Suprapubic skin (tissue), 3 donors: ENCODE data around the gene PREX1.

Source experiments
- CTCF ChIP-seq, 2 donors: fragments of 200-600 bp in 1 of 2; fragments of 450-650 bp in 1 of 2; sonication (generic) in 1 of 2; IDR thresholded peaks; one replicate each; pipeline ENCODE4 v1.5.1; 2016 to 2019; ENCODE audit warnings: antibody characterized with exemption in 2 of 2, mild to moderate bottlenecking in 1 of 2, moderate library complexity in 1 of 2
- EP300 ChIP-seq: sonication (generic); formaldehyde crosslinking; IDR thresholded peaks from one replicate; pipeline ENCODE4 v1.6.1; 2017; ENCODE audit warnings: antibody characterized with exemption

- no peak for TF ChIP-seq CTCF (IDR thresholded peaks at IDR 0.05)
- TF ChIP-seq EP300: no peak
Observed at GRCh38 chr20:48797850-48798747, 29.7 kb downstream of the PREX1 start.
